GM19035 (cell line): Measurements from ENCODE around the gene ITGA1.
"Not testable (repeated sequence)": the region's sequence is repeated elsewhere in the genome, so short reads cannot be mapped to it uniquely, and the experiment has no call there.

Experiments used
- ATAC-seq: cut with Tn5 transposase; IDR thresholded peaks from one replicate; pipeline ENCODE4 v1.9.1; 2021; ENCODE audit not compliant: unreplicated experiment

The ITGA1 gene

DNA sequence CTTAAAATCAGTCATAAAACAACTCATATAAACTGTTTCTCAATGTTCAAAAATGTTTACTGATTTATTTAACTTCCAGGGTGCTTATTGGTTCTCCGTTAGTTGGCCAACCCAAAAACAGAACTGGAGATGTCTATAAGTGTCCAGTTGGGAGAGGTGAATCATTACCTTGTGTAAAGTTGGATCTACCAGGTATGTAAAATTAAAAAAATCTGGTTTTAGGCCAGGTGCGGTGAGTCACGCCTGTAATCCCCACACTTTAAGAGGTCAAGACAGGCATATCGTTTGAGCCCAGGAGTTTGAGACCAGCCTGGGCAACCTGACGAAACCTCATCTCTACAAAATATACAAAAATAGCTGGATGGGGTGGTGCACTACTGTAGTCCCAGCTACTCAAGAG is 73.7 kb downstream of the ITGA1 start:
- no peak for ATAC-seq

DNA sequence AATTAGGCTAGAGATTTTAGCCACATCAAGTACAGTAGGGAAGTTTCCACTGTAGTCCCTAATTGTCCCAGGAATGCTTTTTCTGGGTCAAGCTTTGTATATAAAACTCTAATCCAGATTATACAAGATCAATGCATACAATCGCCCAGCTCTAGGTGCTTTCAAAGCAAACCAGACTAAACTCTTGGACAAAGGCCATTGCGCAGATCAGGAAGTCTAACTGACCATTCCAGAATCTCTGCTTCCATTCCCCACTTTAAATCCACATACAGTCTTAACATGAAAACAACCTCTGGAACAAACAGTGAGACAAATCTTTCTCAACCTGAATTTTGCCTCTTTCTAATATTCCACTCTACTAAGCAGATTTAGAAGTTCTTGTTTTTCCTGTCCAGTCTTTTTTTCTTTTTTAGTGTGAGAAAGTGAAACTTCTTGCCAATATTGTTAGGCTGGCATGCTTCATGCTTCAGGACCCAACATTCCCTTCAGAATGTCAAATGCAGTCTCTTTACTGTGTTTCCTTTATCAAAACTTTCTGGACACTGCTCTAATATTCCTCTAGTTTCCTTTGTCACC is 76.1 kb downstream of the ITGA1 start:
- ATAC-seq: no peak

DNA sequence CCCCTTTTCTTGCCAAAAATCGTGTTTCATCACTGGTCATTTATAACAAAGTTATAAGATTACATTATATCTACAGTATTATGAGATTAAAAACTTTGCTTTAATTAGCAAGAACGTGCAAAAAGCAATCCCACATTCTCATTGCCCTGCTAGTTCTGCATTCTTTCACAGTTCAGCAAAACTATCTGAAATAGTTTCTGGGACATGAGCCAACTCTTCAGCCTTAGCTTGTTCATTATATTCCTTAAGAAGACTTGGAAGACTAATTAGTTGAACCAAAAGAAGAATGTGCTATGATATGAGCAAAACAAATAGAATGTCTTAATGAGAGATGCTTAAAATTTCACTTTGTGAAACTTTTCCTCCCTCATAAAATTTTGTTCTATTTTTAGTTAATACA is 76.7 kb downstream of the ITGA1 start:
- no peak for ATAC-seq

DNA sequence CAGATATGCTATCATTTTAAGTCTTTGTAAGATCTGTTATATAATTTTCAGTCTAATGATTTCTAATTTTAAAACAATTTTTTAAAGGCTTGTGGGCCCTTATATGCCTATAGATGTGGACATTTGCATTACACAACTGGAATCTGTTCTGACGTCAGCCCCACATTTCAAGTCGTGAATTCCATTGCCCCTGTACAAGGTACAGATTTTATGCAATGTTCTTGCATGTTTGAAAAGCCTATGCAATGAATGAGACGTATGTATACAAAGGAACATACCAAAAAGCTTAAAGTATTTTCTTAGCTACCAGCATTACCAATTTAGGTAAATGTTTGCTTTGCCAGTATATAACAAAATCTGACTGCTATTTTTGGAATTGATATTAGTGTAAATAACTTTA is 77.2 kb downstream of the ITGA1 start:
- no peak for ATAC-seq

DNA sequence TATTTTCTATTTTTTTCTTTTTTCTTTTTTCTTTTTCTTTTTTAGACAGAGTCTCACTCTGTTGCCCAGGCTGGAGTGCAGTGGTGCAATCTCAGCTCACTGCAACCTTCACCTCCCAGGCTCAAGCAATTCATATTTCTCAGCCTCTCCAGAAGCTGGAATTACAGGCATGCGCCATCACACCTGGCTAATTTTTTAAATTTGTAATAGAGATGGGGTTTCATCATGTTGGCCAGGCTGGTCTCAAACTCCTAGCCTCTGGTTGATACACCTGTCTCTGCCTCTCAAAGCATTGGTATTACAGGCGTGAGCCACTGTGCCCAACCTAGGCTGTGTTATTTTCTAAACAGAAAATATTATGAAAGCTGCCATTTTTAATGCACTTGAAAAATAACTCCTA is 78.3 kb downstream of the ITGA1 start:
- ATAC-seq: not testable (repeated sequence)

DNA sequence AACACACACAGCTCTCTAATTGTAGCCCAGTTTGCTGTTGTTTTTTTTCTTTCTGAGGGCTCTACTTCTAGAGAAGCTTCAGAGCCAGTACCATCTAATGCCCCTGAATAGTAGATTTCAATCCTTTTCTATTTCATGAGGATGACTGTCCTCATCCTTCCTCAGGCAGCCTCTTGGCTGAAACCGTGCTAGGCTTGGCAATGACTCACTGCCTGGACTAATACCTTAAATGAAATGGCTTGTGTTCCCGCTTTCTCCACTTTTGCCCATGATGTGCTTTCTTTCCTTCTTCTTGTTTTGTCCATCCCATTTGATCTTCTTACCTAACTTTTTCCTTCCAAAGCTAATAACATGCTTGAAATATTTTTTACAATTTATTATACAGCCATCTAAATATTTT is 80.1 kb downstream of the ITGA1 start:
- no peak for ATAC-seq

DNA sequence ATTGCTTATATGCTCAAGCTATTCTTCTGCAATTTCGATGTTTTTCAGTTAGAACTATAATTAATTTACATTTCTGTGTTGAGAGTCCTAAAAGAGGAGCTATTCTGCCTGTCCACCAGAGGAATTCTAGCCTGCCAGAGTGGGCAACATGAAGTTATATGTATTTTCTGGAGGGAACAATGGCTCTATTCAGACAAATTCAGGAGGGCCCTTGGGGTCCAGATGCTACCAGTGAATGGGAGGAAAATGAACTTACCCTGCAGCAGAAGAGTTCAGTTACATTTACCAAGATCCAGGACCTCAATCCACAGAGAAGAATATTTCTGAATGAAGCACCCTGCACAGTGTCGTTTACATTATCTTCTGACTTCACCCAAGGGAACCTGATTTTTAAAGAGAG is 80.7 kb downstream of the ITGA1 start:
- ATAC-seq: no peak

DNA sequence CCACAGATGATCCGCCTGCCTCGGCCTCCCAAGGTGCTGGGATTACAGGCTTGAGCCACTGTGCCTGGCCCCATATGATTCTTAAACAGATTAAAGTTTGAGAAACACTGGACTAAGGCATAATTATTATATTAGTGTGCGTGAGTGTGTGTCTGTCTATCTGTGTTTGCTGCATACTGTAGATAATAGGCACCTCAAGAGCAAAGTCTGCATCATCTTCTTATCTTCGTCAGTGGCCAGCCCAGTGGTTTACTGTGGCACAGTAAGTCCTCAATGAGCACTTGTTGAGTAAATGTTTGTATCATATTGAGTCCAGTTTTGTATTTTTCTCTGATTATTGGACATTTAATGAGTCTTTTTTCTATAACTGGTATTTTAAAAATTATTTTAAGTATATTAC is 81.7 kb downstream of the ITGA1 start:
- ATAC-seq: no peak

DNA sequence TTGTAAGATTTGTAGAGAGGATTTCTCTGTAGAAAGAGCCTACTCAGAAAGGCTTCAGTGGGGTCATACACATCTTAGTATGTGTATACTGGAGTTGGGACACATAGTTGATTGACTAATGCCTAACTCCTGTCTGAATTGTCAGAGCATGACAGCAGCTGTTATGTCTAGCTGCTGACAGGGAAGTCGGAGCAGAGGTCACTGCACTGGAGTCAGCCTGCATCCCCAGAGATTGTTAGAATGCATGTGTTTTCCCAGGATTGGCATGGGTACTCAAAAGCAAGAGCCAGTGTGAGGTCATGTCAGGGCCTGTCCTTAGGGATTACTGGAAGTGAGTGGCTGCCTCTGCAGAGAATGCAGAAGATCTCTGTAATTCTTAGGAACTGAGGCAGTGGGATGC is 82.7 kb downstream of the ITGA1 start:
- no peak for ATAC-seq

DNA sequence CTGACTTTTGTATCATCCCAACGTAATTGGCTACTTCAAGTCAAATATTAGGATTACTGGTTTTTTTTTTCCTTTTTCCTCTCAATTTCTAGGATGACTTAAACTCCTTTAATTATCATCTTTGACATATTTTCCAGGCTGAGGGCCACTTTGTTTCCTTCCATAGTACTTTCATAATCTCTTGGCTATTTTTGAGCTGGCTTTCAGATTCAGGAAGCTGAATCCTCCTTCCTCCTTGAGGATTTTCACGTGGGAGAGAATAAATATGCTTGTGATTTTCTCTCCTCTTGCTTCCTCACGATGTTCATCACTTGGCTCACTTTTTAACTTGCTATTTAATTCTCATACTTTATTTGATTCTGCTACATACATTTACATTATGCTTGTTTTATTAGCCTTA is 88.1 kb downstream of the ITGA1 start:
- no peak for ATAC-seq

DNA sequence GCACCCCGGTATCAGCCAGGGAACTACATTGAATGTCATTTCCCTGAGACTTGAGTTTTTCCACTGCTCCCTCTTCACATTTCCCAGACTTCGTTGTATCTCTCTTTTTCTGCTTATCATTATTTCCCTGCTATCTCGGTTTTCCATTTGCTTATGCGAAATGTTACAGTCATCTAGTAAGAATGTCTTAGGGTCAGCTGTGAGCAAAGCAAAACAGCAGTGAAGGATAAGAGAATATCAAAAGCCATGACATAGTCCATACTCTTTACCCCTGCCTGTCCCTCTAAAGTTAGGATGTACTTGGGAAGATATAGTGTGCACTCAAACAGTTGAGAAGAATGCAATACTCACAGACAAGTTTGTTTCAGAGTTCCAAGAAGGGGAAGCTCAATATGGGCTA is 88.7 kb downstream of the ITGA1 start:
- no peak for ATAC-seq

DNA sequence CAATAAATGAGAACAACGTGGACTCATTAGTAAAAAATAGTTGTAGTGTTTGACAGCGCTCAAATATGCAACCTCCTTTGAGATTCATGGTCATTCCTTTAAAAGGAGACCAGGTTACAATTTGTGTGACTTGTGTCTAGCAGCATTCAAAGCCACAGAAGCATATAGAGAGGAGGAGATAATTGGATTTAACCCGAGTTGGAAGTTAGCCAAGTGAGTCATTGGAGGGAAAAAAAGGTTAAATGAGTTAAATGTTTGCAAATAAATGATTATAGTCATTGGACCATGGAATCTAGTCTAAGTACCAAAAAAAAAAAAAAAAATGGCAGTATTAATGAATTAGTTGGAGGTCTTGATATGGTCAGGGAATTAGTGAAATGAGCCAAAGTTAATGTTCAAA is 90.9 kb downstream of the ITGA1 start:
- ATAC-seq: no peak

DNA sequence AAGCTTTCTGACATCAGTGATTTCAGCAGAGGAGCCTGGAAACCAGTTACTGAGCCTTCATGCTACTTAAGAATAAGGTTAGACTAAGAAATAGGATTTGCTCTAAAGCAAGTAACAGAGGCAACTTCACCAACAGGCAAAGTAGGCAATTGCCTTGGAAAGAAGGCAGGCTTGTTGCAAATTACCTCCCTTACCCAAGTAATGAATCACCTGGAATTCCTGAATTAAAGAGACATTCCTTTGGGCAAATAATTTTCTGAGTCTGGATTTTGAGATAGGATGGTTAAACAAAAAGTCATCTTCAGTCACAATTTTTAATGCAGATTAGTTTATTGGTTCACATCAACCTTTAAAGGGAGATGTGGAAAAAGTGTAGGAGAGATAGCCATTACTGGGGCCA is 92.8 kb downstream of the ITGA1 start:
- ATAC-seq: no peak

DNA sequence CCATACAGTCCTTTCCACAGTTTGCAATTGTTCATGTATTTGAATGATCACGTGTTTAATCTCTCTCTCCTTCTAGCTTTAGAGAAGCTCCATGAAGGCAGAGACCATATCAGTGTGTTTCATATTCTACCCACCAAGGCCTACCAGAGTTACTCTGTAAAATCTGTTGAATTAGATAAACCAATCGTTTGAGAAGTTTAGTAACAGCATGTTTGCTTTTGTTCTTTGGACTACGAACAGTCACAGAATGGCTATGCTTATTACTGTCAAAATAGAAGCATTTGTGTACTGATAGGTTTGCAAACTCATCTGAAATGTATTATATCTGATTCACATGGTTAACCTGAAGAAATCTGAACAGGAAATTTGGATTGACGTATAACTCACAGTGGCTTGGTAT is 93.8 kb downstream of the ITGA1 start:
- ATAC-seq: no peak

DNA sequence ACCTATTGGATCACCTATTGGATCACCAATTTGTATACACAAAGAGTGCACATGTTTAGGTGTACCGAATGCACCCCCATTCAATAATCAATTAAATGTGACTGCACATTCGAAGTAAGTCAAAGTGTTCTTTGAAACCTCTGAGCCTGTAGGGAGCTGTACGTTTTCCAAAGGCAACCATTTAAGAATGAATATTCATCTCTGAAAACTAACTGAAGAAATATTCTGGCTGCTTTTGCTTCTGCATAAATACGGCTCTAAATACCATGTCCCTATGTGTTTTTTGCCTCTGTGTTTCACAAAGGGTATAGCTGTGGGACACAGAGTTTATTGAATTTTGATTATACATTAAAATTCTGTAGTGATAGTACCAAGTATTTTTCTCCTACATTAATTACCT is 95.4 kb downstream of the ITGA1 start:
- ATAC-seq: no peak

DNA sequence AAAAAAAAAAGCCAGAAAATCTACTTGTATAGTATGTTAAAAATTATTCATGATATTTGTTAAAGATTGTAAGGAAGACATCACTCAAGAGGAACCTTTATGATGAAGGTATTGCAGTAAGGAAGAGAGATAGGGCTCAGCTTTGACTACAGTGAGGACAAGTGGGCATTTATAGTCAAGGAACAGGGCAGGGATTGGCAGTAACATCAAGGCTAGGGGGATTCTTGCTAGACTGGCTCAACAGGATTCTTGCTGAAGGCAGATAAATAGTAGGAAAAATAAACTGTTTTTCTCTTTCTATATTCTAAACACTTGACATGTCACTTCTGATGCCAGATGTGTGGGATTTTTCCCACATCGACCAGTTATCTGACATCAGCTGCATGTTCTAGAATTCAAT is 96.7 kb downstream of the ITGA1 start:
- ATAC-seq: no peak

DNA sequence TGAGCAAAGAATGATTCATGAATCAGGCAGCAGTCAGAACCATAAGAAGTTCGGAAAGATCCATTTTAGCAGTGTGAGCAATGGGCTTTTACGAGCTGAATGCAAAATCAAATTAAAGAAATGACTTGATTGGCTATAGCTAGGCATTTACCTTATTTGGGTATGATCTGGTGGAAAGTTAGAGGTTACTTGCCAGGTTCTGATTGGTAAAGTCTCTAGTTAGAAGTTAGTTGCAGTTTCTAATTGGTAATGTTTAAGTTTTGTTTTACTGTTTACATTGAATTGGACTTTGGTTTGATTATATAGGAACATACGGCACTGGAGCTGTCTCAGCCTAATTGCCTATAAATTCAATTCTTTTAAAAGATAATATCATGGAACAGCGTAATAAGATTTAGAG is 97.9 kb downstream of the ITGA1 start:
- ATAC-seq: no peak

DNA sequence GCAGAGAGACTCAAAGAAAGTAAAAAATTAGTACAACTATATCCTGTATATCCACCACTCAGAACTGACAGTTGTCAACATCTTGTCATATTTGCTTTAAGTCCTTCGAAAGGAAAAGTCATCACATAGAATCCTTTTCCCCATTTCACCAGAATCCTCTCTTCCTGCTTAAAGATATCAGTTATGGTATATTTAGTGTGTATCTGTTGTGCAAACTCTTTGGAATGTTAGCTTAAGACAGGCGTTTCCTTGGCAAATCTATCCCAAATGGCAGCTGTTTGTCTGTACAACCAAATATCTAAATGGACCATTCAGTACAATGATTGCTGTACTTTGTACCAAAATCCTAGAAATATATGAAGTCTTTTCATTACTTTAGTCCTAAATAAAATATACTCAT is 98.5 kb downstream of the ITGA1 start:
- ATAC-seq: no peak

DNA sequence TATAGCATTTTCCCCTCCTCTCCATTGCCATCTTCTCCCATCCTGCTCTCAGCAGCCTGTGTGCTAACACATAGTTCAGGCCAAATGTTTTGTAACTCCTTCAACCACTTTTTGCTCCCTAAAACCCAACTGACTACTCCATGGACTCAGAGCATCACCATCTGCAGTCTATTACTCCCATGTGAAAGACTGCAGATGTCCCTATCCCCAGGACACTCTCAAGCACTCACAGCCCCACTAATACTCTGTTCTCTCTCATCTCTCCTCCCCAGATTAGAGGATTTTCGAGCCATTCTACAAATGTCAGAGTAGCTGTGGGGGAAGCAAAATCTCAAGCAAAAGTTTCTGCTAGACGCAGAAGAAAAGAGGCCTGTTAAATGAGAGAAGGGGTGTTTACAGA is 99.3 kb downstream of the ITGA1 start:
- no peak for ATAC-seq

DNA sequence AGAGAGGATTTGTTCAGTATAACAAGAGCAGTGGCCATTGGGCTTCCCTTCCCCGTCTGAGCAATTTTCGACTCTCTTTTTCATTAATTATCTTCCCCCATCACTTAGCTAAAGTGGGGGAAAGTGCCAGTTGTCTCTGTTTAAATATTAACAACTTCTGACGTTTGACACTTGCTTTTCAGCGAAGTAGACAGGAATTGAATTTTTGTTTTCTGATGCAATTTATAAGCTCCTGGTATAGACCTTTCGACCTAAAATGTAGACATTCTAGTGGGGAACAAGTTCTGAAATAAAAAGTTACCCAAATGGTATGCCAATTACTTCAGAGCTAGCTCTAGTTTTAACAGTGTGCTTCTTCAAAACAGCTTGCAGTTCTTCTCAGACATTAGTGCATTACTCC is 100.6 kb downstream of the ITGA1 start:
- no peak for ATAC-seq

DNA sequence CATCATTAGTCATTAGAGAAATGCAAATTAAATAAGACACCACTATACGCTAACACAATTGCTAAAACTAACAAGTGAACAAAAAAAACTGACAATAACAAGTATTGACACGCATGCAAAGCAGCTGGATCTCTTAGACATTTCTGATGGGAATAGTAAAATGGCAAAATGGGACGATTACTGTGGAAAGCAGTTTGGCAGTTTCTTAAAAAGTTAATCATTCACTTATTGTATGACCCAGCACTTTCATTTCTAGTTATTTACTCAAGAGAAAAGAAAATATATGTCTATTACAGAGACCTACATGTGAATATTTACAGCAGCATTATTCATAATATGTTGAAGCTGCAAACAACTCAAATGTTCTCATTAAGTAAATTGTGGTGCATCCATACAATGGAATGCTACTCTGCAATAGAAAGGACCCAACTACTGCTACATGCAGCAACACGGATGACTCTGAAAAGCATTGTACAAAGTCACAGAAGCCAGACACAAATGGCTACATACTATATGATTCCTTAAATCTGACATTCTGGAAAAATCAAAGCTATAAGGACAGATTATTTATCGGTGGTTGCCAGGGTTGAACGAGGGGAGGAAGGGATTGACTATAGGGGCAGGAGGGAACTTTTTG is 104.6 kb downstream of the ITGA1 start:
- no peak for ATAC-seq

DNA sequence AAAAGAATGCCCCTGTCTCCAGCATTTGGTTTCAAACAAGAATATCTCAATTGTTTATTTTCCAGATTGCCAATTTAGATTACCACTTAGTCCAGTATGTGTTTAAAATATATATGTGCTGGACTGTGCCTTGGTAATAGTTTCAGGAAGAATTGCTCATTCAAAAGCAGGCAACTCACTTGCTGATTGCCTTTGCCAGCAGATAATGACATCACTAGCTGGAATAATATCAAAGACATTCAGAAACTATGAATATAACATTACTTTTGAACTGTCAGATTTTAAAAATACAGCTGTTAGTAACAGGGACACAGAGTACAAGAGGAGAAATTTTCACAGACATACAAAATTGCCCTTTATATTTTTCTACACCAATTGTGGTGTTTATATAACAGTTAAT is 105.4 kb downstream of the ITGA1 start:
- no peak for ATAC-seq

DNA sequence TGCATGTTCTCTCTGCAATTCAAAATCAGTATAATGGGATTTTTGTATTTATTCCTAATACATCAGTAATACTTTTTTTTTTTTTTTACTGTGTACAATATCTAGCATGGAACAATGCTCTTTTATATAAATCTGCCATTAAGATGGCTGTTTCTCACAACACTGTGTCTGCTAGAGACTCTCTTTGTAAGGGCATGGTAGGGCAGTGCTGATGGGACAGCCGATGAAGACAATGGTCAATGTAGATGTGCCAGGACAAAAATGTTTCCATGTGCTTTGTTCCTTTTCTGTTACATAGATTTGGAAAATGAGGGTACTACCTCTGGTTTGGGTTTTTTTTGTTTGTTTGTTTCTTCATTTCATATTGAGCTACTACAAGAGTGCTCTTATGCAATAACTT is 106.1 kb downstream of the ITGA1 start:
- ATAC-seq: no peak
